GM18511 (cell line): ENCODE data around the gene FA2H.
"Not testable (repeated sequence)": the region's sequence is repeated elsewhere in the genome, so short reads cannot be mapped to it uniquely, and the experiment has no call there.

Experiments used
- ATAC-seq: cut with Tn5 transposase; IDR thresholded peaks from one replicate; pipeline ENCODE4 v1.9.1; 2021; ENCODE audit warnings: mild to moderate bottlenecking, moderate library complexity; ENCODE audit not compliant: unreplicated experiment

FA2H gene

DNA sequence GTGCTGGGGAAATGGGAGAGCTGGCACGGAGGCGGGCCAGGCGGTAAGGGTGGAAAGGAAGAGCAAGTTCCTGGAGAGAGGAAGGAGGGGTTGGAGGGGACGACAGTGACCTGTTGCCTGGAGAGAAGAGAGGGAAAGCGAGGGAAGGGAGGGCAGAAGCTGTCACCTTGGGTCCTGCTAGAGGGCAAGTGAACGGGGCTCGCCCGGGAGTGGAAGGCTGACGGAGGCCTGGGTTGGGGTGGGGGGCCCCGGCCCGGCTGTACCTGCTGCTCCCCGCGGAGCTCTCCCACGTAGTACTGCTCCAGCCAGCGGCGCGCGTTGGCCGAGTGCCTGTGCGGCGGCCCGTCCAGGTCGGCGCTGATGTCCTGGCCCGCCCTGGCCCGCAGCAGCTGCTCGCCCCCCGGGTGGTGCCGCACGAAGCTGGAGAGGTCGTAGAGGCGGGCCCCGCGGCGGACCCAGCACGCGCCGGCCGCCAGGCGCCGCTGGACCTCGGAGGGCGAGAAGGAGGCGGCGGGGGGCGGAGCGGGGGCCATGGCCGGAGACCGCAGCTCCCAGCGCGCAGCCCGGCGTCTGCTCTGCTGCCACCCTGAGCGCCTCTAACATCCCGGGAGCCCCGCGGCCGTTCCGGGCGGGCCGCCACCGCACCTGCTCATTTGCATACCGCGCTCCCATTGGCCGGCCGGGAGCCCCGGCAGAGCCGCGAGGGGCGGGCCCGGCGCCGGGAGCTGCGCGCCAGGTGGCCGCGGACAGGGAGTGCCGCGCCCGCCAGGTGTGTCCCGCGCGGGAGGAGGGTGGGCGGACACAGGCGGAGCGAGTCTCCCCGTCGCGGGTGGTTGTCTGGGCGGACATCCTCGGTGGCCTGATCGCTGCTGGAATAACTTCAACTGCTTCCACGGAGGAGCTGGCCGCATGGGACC lies at the start of gene FA2H:
TSS of gene FA2H (minus strand) at position 598 of the 917 bp plus-strand sequence. CDS start at position 533, 65 bp downstream.
- peak; percentile 81 for ATAC-seq

DNA sequence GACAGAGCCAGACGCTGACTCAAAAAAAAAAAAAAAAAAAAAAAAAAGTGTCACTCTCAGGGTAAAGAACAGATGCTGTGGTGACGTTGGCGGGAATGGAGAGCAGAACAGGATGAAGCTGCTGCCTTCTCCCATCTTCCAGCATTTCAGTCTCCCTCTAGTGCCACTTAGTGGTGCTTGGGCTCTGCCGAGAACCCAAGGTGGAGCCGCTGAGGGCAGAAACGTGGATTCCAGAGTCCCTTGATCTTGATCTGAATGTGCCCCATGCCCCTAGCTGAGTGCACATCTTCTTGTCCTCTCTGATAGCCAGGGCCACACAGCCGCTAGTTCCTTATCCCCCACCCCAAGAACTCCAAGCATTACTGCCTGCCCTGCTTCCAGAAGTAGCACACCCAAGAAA lies 43.2 kb upstream of the FA2H start:
- ATAC-seq = no peak

- ATAC-seq = peak; percentile 100
Measured at GRCh38 chr16:74813109-74813641, 38.6 kb upstream of the FA2H start.

- no peak for ATAC-seq
Measured at GRCh38 chr16:74811911-74812310, 37.3 kb upstream of the FA2H start.

GRCh38 chr16:74811216-74811615 lies 36.6 kb upstream of the FA2H start:
- not testable (repeated sequence) for ATAC-seq

DNA sequence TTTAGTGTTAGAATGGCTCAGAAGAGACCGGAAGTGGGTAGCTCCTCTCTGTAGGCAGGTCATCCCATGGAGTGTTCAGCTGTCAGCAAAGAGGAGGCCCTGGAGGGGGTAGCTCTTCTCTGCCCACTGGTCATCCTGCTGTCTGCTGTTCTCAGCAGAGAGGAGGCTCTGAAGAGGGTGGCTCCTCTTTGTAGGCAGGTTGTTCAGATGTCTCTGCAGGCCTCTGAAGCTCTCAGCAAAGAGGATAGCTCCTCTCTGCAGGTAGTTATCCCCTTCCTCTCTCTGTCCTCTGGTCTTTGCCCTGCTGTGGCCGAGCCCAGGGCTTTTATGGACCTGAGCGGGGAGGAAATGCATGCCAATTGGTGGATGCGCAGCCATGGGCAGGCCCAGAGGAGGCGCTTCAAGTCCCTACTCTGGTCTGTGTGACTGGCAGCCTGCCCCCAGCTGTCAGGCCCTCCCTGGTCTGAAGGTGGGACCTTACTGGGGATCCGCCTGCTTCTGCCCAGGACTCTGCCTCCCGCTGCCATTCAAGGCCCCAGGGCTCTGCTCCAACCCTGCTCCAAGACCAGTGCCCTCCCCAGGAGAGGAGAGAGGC lies 32.5 kb upstream of the FA2H start:
- ATAC-seq = no peak

- ATAC-seq = no peak
Measured at GRCh38 chr16:74800216-74800871, 25.7 kb upstream of the FA2H start.

GRCh38 chr16:74797414-74797813 lies 22.8 kb upstream of the FA2H start:
- no peak for ATAC-seq

- ATAC-seq = no peak
Measured at GRCh38 chr16:74795104-74795503, 20.5 kb upstream of the FA2H start.

- ATAC-seq = no peak
Measured at GRCh38 chr16:74794668-74795067, 20.0 kb upstream of the FA2H start.

GRCh38 chr16:74793571-74793970 lies 19.0 kb upstream of the FA2H start:
- no peak for ATAC-seq

- no peak for ATAC-seq
Measured at GRCh38 chr16:74792225-74792624, 17.6 kb upstream of the FA2H start.

DNA sequence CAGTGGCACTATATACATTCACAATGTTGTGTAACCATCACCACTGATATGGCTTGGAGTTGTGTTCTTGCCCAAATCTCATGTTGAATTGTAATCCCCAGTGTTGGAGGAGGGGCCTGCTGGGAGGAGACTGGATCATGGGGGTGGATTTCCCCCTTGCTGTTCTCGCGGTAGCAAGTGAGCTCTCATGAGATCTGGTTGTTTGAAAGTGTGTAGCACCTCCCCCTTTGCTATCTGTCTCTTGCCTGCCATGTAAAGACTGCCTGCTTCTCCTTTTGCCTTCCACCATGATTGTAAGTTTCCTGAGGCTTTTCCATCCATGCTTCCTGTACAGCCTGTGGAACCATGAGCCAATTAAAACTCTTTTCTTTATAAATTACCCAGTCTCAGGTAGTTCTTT lies 17.1 kb upstream of the FA2H start:
- ATAC-seq = not testable (repeated sequence)

DNA sequence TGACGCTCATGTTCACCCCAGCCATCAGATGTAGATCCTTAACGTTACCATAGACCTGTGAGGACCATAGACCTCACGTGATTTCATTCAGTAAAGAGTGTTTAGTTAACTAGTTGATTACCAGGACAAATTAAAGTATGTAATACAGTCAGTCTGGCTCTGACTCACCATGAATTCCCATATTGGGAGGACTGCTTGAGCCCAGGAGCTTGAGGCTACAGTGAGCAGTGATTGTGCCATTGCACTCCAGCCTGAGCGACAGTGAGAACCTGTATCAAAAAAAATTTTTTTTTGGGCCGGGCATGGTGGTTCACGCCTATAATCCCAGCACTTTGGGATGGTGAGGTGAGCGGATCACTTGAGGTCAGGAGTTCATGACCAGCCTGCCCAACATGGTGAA lies 13.5 kb upstream of the FA2H start:
- ATAC-seq = no peak

DNA sequence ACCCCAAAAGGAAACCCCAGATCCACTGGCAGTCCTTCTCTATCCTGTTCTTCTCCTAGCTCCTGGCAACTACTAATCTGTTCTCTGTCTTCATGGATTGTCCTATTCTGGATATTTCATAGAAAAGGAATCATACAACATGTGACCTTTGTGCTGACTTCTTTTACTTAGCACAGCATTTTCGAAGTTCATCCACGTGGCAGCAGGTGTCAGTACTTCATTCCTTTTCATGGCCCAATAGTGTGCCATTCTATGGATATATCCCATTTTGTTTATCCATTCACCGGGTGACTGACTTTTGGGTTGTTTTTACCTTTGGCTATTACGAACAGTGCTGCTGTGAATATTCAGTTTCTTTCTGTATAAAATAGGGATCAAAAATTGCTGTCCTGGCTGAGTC lies 10.4 kb upstream of the FA2H start:
- no peak for ATAC-seq

- ATAC-seq = no peak
Measured at GRCh38 chr16:74778646-74779045, 4.0 kb upstream of the FA2H start.

DNA sequence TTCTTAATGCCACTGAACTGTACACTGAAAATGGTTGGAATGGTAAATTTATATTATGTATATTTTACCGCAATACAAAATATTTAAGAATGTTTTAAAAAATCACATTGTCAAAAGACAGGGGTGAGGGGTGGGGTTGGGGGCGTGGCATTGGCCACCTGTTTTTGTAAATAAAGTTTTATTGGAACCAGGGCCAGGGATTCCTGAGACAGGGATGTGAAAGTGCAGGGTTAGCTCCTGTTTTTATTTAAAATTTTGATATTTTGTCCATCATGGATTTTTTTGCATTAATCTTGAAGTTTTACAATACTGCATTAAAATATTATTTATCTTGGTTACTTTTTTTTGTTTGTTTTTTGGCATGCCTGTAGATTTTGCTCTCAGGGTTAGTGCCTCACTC lies 2.3 kb upstream of the FA2H start:
- ATAC-seq = no peak

- no peak for ATAC-seq
Measured at GRCh38 chr16:74775255-74775654, 635 bp upstream of the FA2H start.

DNA sequence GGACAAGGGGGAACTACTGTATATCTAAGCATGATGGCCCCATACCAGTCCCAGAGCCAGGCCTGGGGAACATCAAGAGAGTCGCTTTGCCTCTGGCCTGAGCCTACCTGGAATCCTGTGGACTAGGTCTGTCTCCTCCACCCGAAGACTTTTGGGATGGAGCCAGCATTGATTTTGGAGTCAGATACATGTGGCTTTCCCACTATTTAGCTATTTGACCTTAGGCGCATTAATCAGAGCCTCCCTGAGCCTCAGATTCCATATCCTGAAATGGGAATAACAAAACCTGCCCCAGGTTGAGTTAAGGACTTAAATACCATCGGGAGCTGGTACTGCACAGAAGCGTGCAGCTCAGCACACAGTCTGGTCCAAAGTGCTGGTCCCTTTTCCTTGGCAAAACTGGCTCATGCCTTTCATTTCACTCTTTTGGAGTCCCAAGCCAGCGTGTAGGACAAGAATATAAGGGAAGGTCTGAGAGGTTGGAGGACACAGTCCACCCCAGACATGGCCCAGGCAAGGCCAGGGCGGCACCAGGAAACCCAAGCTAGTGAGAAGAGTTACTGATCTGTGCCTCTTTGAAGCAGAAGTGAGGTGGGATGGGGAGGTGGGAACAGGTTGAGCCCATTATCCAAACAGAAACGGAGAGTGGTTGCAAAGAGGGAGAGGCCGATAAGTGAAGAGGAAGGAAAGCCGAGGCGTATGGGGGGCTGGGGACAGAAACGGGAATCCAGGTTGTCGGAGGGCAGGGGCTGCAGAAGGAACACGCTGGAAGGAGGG lies 986 bp downstream of the FA2H start:
- no peak for ATAC-seq

DNA sequence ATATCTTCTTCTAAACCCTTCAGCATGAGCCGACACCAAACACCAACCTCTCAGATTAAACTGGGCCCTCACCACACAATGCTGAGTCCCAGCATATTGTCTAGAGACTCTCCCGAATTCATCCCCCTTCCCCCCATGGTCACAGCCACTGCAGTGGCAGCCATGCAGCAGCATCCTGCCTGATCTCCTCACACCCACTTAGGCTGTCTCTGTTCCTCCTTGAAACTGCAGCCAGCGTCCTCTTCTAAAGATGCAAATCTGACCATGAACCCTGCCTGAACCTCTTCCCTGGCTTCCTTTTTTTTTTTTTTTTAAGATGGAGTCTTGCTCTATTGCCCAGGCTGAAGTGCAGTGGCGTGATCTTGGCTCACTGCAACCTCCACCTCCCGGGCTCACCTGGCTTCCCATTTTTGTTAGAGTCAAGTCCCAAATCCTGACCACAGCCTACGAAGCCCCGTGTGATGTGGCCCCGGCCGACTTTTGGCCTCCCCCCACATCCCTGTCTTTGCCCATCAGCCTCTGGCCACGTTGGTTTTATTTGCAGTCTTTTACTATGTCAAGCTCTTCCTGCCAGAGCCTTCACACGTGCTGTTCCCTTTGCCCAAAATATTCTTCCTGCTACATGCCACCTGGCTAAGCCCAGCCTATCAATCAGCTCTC lies 2.8 kb downstream of the FA2H start:
- peak; percentile 83 for ATAC-seq
